ENCODE data around the gene LMO3.
"Not testable (repeated sequence)": the region's sequence is repeated elsewhere in the genome, so short reads cannot be mapped to it uniquely, and the experiment has no call there.

The LMO3 gene

DNA sequence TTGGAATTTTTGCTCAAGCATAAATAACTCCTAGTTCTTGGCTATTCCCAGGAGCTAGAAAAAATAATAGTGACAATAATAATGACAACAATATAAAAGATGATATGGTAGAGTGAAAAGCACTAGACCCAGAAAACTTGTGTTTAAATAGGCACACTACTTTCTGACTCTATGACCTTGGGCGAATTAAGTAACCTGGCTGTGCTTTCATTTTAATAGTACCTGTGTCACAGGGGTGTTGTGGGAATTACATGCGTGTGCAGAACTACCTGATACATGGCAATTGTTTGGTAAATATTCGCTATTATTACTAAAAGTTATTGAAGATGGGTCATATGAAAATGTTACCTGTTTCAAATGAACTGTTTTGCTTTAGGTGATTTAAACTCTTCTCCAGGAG, 60.1 kb downstream of the LMO3 start:
- no peak overlapping the region for H3K4me3 Mint-ChIP-seq
- no peaks in the 10 kb centered on the region for H3K4me1 Mint-ChIP-seq (ENCODE audit: low read depth)
- H3K27me3 Mint-ChIP-seq = no peaks in the 10 kb centered on the region

DNA sequence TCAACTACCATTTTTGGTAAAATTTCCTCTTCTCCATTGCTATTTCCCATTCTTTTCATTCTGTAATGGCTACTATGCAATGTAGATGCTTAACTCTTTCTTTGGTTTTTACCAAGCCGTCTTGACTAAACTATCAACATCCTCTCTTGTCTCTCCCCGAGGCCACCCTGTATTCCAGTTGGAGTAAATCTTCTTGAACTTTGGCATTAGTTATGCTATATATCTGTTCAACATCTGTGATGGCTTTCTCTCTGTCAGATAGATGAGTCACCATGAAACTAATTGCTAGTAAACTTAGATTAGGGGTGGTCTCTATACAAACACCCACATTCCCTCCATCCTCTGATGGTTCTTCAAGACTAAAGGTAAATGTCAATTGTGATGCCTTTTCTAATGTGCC, 63.4 kb downstream of the LMO3 start:
- Mint-ChIP-seq H3K4me3 (no peak overlapping the region), H3K9me3 (peaks cover 10% of the 10 kb centered on the region), H3K27me3 (no peaks in the 10 kb centered on the region), H3K4me1 (ENCODE audit: low read depth) (no peaks in the 10 kb centered on the region), H3K36me3 (ENCODE audit: low read depth) (no peaks in the 10 kb centered on the region), H3K27ac (no peak overlapping the region)
- DNase-seq = no peak

More for the DNA sequence above, 60.1 kb downstream of the LMO3 start:
- Mint-ChIP-seq H3K36me3 (ENCODE audit: low read depth) (no peaks in the 10 kb centered on the region), H3K9me3 (peaks cover 5% of the 10 kb centered on the region), H3K27ac (no peak overlapping the region)
- no peak for DNase-seq

DNA sequence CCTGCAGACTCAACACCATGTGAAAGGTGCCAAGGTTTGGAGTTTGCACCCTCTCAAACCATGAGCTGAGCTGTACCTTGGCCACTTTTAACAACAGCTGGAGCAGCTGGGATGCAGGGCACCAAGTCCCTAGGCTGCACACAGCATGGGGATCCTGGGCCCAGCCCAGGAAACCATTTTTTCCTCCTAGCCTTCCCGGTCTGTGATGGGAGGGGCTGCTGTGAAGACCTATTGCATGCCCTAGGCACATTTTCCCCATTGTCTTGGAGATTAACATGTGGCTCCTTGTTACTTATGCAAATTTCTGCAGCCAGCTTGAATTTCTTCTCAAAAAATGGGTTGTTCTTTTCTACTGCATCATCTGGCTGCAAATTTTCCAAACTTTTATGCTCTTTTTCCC, 68.3 kb downstream of the LMO3 start:
- H3K36me3 Mint-ChIP-seq (ENCODE audit: low read depth); H3K27me3 Mint-ChIP-seq; H3K27ac Mint-ChIP-seq; H3K4me3 Mint-ChIP-seq; H3K4me1 Mint-ChIP-seq (ENCODE audit: low read depth); DNase-seq: not testable (repeated sequence)
- peaks cover 11% of the 10 kb centered on the region for H3K9me3 Mint-ChIP-seq

DNA sequence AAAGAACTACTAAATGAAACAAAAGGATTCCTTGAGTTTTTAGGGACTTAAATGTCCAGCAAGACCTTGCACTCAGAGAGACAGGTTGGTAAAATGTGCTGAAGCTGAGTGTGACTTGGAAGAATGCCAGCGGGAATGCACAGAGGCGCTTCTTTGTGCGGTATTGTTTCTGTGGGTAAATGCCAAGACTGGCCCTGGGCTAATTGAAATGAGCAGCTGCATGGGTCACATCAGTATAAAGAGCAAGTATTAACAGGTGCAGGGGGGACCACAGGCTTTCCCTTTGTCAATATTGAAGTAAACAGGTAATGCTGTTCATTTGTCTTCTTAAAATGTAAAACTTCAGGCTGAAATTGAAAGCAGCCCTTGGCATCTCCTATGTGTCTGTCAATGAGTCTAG, 74.3 kb downstream of the LMO3 start:
- no peak overlapping the region for H3K4me3 Mint-ChIP-seq
- no peaks in the 10 kb centered on the region for H3K4me1 Mint-ChIP-seq (ENCODE audit: low read depth)
- no peaks in the 10 kb centered on the region for H3K36me3 Mint-ChIP-seq (ENCODE audit: low read depth)
- peaks cover 6% of the 10 kb centered on the region for H3K9me3 Mint-ChIP-seq
- no peaks in the 10 kb centered on the region for H3K27me3 Mint-ChIP-seq
- H3K27ac Mint-ChIP-seq = no peak overlapping the region
- no peak for DNase-seq

DNA sequence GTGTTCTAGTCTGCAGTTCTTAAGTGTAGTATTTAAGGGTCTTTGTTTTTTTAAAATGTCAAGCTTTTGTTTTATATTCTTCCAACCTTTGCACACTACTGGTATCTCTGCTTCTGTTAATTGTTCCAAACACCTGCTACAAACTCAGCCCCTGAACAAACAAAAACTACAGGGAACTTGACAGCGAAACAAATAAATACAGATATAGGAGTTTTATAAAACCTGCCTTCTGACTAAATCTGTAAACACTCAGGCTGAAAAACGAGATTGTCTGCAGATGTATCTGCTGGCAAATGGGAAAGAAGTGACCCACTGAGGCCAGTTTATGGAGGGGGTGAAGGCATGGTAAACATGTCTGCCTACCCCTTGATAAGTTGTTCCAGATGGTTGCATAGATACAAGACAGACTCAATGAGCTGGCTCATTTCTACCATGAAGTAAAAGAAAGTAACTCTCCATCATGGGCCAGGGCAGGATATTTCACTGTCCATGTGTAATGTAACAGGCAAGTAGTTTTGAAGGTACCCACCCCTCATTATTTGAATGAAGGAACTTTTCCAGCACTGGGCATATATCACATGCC, 75.6 kb downstream of the LMO3 start:
- Mint-ChIP-seq H3K27me3 (no peaks in the 10 kb centered on the region), H3K27ac (no peak overlapping the region), H3K4me3 (no peak overlapping the region), H3K4me1 (ENCODE audit: low read depth) (no peaks in the 10 kb centered on the region), H3K36me3 (ENCODE audit: low read depth) (no peaks in the 10 kb centered on the region), H3K9me3 (no peaks in the 10 kb centered on the region)
- no peak for DNase-seq

DNA sequence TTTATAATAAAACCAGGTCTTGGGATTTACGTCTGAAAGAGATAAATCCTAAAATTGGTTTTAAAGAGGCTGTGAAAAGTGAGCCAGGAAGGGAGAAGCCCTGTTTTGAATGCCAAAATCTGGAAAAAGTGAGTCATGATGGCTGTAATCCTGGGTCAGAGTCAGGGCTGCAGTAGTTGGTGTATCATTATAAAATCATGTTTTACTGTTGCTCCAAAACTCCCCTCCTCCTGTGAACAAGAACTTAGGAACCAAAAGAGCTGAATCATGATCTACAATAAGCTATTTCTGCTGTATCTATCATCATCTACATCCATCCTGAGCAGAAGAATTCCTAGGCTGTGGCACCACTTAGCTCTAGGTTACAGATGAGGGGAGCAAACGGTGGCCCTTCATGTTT, 79.3 kb downstream of the LMO3 start:
- Mint-ChIP-seq H3K4me3 (no peak overlapping the region), H3K9me3 (peaks cover 5% of the 10 kb centered on the region), H3K36me3 (ENCODE audit: low read depth) (no peaks in the 10 kb centered on the region), H3K27me3 (no peaks in the 10 kb centered on the region), H3K27ac (no peak overlapping the region), H3K4me1 (ENCODE audit: low read depth) (no peaks in the 10 kb centered on the region)
- DNase-seq = no peak

DNA sequence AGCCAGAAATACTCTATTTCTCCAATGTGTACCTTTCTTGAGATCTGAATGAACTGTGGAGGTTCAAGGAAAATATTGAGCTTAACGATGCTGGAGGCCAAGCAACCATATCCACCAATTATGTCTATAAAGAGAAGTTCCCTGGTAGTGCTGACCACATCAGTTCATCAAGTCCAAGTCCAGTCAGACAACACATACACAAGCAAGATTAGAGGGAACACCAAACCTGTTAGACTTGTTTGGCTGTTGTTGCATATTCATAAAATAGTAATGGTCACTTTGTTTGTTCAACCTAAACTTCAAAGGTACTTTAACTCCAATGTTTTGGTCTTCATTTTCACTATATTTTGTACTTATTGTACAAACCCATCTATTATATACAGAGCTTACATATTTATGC, 81.6 kb downstream of the LMO3 start:
- Mint-ChIP-seq H3K36me3 (ENCODE audit: low read depth) (no peaks in the 10 kb centered on the region), H3K9me3 (peaks cover 5% of the 10 kb centered on the region), H3K4me1 (ENCODE audit: low read depth) (no peaks in the 10 kb centered on the region), H3K27ac (no peak overlapping the region), H3K4me3 (no peak overlapping the region), H3K27me3 (no peaks in the 10 kb centered on the region)
- DNase-seq = no peak

DNA sequence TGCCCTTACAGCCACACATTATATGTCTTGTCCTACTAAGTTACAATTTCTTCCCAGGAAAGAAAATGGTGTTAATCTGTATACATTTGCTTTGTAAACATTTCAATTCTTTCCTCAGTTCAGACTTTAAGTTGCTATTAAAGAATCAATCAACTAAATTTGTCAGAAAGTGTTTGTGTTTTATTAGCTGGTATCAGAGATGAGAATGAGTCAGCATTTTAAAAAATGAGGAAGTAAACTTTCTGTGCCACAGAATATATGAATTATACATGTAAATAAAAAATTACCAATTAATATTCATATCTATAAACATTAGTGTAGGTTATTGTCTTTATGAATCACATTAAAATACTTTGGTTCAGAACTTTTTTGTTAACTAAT, 82.0 kb downstream of the LMO3 start:
- Mint-ChIP-seq H3K27me3 (no peaks in the 10 kb centered on the region), H3K9me3 (peaks cover 5% of the 10 kb centered on the region), H3K4me1 (ENCODE audit: low read depth) (no peaks in the 10 kb centered on the region), H3K27ac (no peak overlapping the region), H3K4me3 (no peak overlapping the region), H3K36me3 (ENCODE audit: low read depth) (no peaks in the 10 kb centered on the region)
- DNase-seq = no peak

DNA sequence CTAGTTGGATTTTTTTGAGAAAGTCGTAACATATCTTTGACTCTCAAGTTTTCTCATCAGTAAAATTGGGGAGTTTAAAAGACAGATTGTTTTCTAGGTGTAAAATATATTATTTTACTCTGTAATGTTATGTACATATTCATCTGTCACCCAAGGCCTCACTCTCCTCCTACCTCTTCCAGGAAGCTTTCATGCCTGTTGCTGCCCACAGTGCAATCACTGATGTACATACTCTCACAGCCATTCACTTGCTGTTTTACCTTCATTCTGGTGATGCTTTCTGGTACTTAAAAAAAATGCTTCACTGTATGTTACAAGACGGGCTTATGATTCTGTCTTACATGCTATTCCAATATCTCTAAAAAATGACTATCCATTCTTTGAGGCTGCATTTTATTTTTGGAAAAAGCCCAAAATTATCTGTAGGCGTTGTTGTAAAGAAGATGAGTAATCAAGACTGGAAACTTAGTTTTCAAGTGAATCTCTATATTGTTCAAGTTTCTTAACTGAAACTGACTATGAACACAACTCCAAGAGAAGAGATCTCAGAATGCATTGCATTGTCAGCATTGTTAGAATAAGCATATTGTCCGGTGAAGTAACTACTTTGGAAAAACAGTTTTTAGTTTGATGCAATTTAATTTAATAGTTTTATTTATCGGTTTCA, 82.5 kb downstream of the LMO3 start:
- H3K27ac Mint-ChIP-seq = no peak overlapping the region
- no peaks in the 10 kb centered on the region for H3K4me1 Mint-ChIP-seq (ENCODE audit: low read depth)
- H3K36me3 Mint-ChIP-seq (ENCODE audit: low read depth) = no peaks in the 10 kb centered on the region
- no peak for DNase-seq
- H3K4me3 Mint-ChIP-seq = no peak overlapping the region
- peaks cover 5% of the 10 kb centered on the region for H3K9me3 Mint-ChIP-seq
- no peaks in the 10 kb centered on the region for H3K27me3 Mint-ChIP-seq

DNA sequence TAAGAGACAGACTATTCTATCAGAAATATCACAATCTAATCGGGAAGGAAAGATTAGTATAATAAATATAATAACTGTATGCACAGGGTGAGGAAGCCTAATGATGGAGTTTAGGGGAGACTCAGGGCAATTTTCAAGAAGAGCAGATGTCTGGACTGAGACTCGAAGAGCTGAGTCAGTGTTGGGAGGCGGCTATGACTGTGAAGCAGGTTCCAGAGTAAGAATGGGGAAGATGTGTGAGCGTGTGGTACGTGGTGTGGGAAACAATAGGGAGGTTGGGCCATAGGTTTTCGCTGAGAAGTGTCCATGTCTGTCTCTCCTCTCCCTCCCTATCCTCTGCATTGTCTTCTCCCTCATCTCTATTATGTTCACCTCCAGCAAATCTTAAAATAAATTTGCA, 85.6 kb downstream of the LMO3 start:
- Mint-ChIP-seq H3K4me3 (no peak overlapping the region), H3K9me3 (peaks cover 7% of the 10 kb centered on the region), H3K27me3 (no peaks in the 10 kb centered on the region), H3K4me1 (ENCODE audit: low read depth) (no peaks in the 10 kb centered on the region), H3K27ac (no peak overlapping the region), H3K36me3 (ENCODE audit: low read depth) (no peaks in the 10 kb centered on the region)
- no peak for DNase-seq

DNA sequence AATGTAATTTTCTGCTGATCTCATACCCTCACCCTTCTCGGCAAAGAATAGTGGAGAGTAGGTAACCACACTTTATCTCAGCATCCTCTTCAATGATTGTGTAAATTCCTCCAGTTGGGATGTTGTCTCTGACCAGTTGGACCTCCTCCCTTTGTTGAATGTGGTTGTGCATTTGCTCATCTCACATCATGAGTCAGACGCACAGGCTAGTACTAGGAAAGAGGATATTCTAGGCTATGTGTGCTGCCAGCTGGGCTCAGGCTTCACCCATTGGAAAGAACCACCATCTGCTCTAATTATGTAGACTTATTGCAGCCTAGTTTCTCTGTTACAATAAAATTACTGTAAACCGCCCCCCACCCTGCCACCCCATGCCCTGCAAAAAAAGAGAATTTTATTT, 90.3 kb downstream of the LMO3 start:
- no peak overlapping the region for H3K27ac Mint-ChIP-seq
- no peaks in the 10 kb centered on the region for H3K4me1 Mint-ChIP-seq (ENCODE audit: low read depth)
- peaks cover 2% of the 10 kb centered on the region for H3K9me3 Mint-ChIP-seq
- no peak overlapping the region for H3K4me3 Mint-ChIP-seq
- no peaks in the 10 kb centered on the region for H3K36me3 Mint-ChIP-seq (ENCODE audit: low read depth)
- H3K27me3 Mint-ChIP-seq = no peaks in the 10 kb centered on the region
- DNase-seq = no peak

DNA sequence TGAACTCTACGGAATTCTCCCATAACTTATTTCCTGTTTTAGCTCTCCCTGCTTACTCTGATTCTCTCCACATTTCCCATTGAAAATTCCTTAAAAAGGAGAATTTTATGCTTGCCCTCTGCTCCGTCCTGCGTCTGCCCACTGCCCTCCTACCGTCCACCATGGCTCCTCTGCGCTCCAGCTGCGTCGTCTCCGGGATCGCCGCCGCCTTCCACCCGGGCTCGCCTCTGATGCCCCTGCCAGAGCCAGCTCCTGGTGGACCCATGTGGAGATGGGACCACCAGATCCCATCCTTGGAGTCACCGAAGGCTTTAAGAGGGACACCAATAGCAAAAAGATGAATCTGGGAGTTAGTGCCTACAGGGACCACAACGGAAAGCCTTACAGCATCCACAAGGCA, 92.7 kb downstream of the LMO3 start:
- H3K4me1 Mint-ChIP-seq (ENCODE audit: low read depth) = no peaks in the 10 kb centered on the region
- peaks cover 2% of the 10 kb centered on the region for H3K9me3 Mint-ChIP-seq
- H3K36me3 Mint-ChIP-seq (ENCODE audit: low read depth) = no peaks in the 10 kb centered on the region

DNA sequence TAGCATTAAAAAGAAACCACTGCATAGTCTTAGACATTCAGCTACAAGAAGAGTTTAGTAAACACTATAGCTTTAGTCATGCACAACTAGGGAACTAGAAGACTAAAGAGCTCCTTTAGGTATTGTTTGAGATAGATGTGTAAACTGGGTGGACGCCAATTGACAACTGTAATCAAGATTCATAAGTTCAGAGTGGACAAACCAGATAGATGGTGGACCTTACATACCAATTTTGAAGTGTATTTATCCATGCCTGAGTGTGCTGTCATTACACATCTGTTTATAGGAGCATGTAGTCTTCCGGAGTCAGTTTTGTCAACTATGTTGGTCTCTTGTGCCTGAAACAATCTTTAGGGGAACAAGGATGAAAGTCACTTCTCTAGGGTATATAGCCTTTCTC, 96.6 kb downstream of the LMO3 start:
- Mint-ChIP-seq H3K4me1 (ENCODE audit: low read depth) (no peaks in the 10 kb centered on the region), H3K36me3 (ENCODE audit: low read depth) (no peaks in the 10 kb centered on the region), H3K27ac (no peak overlapping the region), H3K27me3 (no peaks in the 10 kb centered on the region), H3K4me3 (no peak overlapping the region), H3K9me3 (no peaks in the 10 kb centered on the region)
- no peak for DNase-seq

More for the DNA sequence above, 92.7 kb downstream of the LMO3 start:
- no peaks in the 10 kb centered on the region for H3K27me3 Mint-ChIP-seq
- no peak overlapping the region for H3K27ac Mint-ChIP-seq
- no peak for DNase-seq
- H3K4me3 Mint-ChIP-seq = no peak overlapping the region

DNA sequence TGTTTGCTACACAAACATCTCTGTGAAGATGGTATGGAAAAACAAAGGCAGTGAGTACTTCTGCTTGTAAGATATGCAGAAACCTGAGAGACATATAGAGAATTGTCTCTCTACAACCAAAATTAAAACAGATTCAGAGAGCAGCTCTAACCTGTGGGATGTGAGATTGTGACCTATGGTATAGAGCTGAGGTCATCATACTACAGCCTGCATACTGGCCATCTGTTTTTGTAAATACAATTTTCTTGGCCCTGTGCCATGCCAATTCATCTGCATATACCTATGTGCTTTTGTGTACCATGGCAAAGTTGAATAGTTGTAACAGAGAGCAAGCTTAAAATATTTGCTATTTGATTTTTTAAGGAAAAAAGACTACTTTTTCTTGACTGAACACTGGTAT, 99.6 kb downstream of the LMO3 start:
- Mint-ChIP-seq H3K9me3 (no peaks in the 10 kb centered on the region), H3K36me3 (ENCODE audit: low read depth) (no peaks in the 10 kb centered on the region), H3K4me1 (ENCODE audit: low read depth) (no peaks in the 10 kb centered on the region), H3K27ac (no peak overlapping the region), H3K27me3 (no peaks in the 10 kb centered on the region), H3K4me3 (no peak overlapping the region)
- no peak for DNase-seq

DNA sequence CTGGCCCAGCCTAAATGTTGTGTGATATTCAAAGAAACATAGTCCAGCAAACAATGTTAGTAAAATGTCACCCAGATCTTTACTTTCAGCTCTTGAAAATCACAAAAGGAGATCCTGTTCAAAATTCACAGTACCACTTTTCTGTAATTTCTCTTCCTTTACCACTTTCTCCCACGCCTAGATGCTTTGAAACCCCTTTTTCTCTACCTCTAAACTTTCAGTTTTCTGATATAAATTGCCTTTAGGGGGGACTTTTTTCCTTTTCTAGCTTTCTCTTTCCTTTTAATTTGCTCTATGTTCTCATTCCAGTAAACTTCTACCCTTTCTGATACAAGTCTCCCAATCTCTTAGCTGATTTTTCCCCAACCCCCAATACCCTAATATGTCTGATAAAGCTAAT, 101.8 kb downstream of the LMO3 start:
- no peaks in the 10 kb centered on the region for H3K27me3 Mint-ChIP-seq
- H3K4me3 Mint-ChIP-seq = no peak overlapping the region
- no peaks in the 10 kb centered on the region for H3K9me3 Mint-ChIP-seq
- no peaks in the 10 kb centered on the region for H3K36me3 Mint-ChIP-seq (ENCODE audit: low read depth)
- no peaks in the 10 kb centered on the region for H3K4me1 Mint-ChIP-seq (ENCODE audit: low read depth)
- no peak for DNase-seq
- H3K27ac Mint-ChIP-seq = no peak overlapping the region

DNA sequence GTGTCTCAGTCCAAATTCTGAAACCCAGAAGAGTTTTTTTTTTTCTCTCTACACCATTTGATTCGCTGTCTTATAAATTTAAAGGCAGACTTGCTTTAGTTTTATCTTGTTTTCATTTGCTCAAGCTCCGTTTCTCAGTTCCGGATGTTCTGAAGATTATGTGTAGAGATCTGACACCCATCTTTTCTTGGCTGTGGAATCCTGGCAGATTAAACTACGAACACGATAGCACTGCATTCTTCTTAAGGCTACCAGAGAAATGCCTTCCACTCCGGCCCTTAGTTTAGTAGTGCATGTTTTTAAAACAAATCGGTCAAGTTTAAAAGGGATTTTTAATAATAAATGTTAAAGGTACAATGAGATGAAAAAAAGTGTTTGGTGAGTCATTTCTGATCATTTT, 106.4 kb downstream of the LMO3 start:
- H3K4me1 Mint-ChIP-seq (ENCODE audit: low read depth) = no peaks in the 10 kb centered on the region
- H3K4me3 Mint-ChIP-seq = no peak overlapping the region
- DNase-seq = no peak
- H3K27ac Mint-ChIP-seq = no peak overlapping the region
- H3K9me3 Mint-ChIP-seq = peaks cover 2% of the 10 kb centered on the region
- no peaks in the 10 kb centered on the region for H3K27me3 Mint-ChIP-seq
- no peaks in the 10 kb centered on the region for H3K36me3 Mint-ChIP-seq (ENCODE audit: low read depth)

Data from activated T-cell treated with anti-CD3 and anti-CD28 coated beads, Interleukin-2, amount 50 U/mL, for 24 hours (primary cell).